HepG2 (cell line): Measurements from ENCODE around the gene TMIGD3. TPM values are rescaled to one million over a fixed set of nuclear protein-coding genes. Genes with fewer than 3 reads are reported as not detected.
A peak's percentile ranks its signal among the peaks of the same experiment; 100 is the strongest.

Experiments
- AKNA ChIP-seq: sonication (generic); formaldehyde crosslinking; IDR thresholded peaks from 2 replicates; pipeline ENCODE4 v1.4.0; 2020; ENCODE audit warnings: missing genetic modification reagents, borderline replicate concordance
- ELF3 ChIP-seq: IDR thresholded peaks from 2 replicates; pipeline ENCODE4 v1.6.1; 2016; ENCODE audit warnings: missing genetic modification reagents, missing compliant biosample characterization
- IKZF5 ChIP-seq: IDR thresholded peaks from 2 replicates; pipeline ENCODE4 v1.6.1; 2018; ENCODE audit warnings: missing genetic modification reagents, mild to moderate bottlenecking, missing compliant biosample characterization
- ZBTB40 ChIP-seq, 2 experiments: fragments of 450-650 bp in 1 of 2; sonication (generic) in 1 of 2; formaldehyde crosslinking in 1 of 2; IDR thresholded peaks; 2 replicates each; pipeline versions ENCODE4 v1.6.1 to v1.8.0; 2016 to 2022; ENCODE audit warnings: antibody characterized with exemption in 1 of 2, mild to moderate bottlenecking in 1 of 2, missing genetic modification reagents in 1 of 2
- ZIK1 ChIP-seq: sonication (generic); formaldehyde crosslinking; IDR thresholded peaks from 2 replicates; pipeline ENCODE4 v1.5.0; 2020; ENCODE audit warnings: mild to moderate bottlenecking, low read depth, missing genetic modification reagents, borderline replicate concordance
- ZNF331 ChIP-seq: sonication (generic); formaldehyde crosslinking; IDR thresholded peaks from 2 replicates; pipeline ENCODE4 v1.4.0; 2020; ENCODE audit warnings: missing genetic modification reagents
- ZNF766 ChIP-seq: sonication (generic); formaldehyde crosslinking; IDR thresholded peaks from 2 replicates; pipeline ENCODE4 v1.5.0; 2020; ENCODE audit warnings: missing genetic modification reagents, borderline replicate concordance
- polyA plus RNA-seq, 8 experiments: library from polyadenylated mRNA; depleted of rRNA in 3 of 8; stranded (reverse) in 7 of 8; unstranded in 1 of 8; fragments of >200 nt; fragmentation: Illumina TruSeq in 4 of 8; extraction: Trizol in 4 of 8; gene quantifications; 2 replicates each; pipeline versions ENCODE4 v1.2.1 to v1.2.3, GENCODE V29; 2011 to 2016; ENCODE audit warnings: low read depth in 4 of 8, missing spikeins in 1 of 8, mixed read lengths in 1 of 8; ENCODE audit not compliant: insufficient read depth in 1 of 8
- total RNA-seq, 5 experiments: library from RNA; depleted of rRNA; stranded (reverse); fragments of >200 nt; fragmentation: Illumina TruSeq; extraction: Trizol; gene quantifications; 2 replicates each; pipeline ENCODE4 v1.2.3, GENCODE V29; 2016; ENCODE audit warnings: low read depth in 1 of 5

Gene TMIGD3
- total and polyA plus RNA-seq, 2 of the 13 experiments (the other 11 are each of a cell fraction or from before 2014, with no cell fraction given): not detected

GRCh38 chr1:111448918-111449702 lies 54.3 kb downstream of the TMIGD3 start, which contains the start of the genes ATP5PB and WDR77 (continued):
- no peak for TF ChIP-seq ZBTB40 (IDR thresholded peaks at IDR 0.05)
- no peak for TF ChIP-seq ZBTB40 (CRISPR knock-in tag; IDR thresholded peaks at IDR 0.05)
- no peak for TF ChIP-seq ZNF331 (CRISPR knock-in tag)
- TF ChIP-seq ZNF766 (CRISPR knock-in tag): no peak
- TF ChIP-seq AKNA (CRISPR knock-in tag): no peak
- TF ChIP-seq IKZF5 (CRISPR knock-in tag): 0 out of 2 replicates have a peak, but pooled peaks have one; percentile 46
- no peak for TF ChIP-seq ZIK1 (CRISPR knock-in tag)
- TF ChIP-seq ELF3 (CRISPR knock-in tag): peak; percentile 70
